Measurements from ENCODE around the gene CCRL2. TPM values are rescaled to one million over a fixed set of nuclear protein-coding genes. Genes with fewer than 3 reads are reported as not detected.

CCRL2 gene
- polyA plus RNA-seq, 4 donors, result 10.7 to 13.9 (median 12.2) TPM

DNA sequence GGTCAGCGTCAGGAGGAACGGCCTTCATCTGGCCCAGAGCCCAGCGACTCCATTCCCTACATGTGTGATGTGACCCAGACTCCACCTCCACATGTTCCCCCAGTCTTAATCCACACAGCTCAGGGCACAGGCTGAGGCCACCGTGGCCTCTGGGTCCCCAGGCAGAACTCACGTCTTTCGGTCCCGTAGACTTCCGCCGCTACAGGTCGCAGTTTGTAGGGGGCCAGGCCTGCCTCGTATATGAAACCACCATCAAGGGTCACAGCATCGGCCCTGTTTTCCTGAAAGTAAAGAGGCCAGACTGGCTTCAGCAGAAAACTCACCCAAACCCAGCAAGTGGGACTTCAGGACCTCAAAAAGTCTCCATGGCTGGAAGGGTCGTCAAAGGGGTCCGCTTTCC, 49.1 kb downstream of the CCRL2 start:
- Histone ChIP-seq H3K4me1 (ENCODE audit: control insufficient read depth in 3 of 3, insufficient read depth in 2 of 3, low read depth in 1 of 3, low read length in 2 of 3) (peaks cover 0 to 15% (median 0%) of the 10 kb centered on the region in 3 donors), H3K36me3 (ENCODE audit: control insufficient read depth in 3 of 3, insufficient read depth in 2 of 3, low read depth in 1 of 3, low read length in 3 of 3) (peaks cover 0 to 3% (median 0%) of the 10 kb centered on the region in 3 donors), H3K9me3 (ENCODE audit: control insufficient read depth in 2 of 2, insufficient read depth in 1 of 2, low read depth in 1 of 2, low read length in 1 of 2) (peaks cover 0 to 3% of the 10 kb centered on the region in 2 donors), H3K27ac (ENCODE audit: low read depth in 1 of 3, low read length in 2 of 3) (no peak overlapping the region), H3K27me3 (ENCODE audit: control insufficient read depth in 3 of 3, insufficient read depth in 3 of 3, low read length in 3 of 3) (no peaks in the 10 kb centered on the region), H3K4me3 (ENCODE audit: low read depth in 1 of 3, low read length in 3 of 3) (no peak overlapping the region)
- WGBS, 3 donors, result 88 to 97% (median 94%) methylated on average over 14 of the region's 14 CpGs
- FAIRE-seq (no peak), DNase-seq (no peak)

Other genes with a start within 250 kb of the CCRL2 start
- 1 to 10 TPM in 3 of 4 donors, under 1 TPM in 1; 0.45 to 3.6 (median 2.1) TPM for gene CCR1, start 198.9 kb upstream of the CCRL2 start, polyA plus RNA-seq
- under 1 TPM in 1 of 4 donors, not detected in 3; 0.22 TPM for gene CCR3, start 164.8 kb upstream of the CCRL2 start, polyA plus RNA-seq
- gene CCR2, start 53.1 kb upstream of the CCRL2 start, polyA plus RNA-seq, result 1 to 10 TPM in 2 of 4 donors, under 1 TPM in 1, not detected in 1; 0.87 to 1.4 (median 1.3) TPM
- 1 to 10 TPM in 1 of 4 donors, under 1 TPM in 3; 0.81 to 1.5 (median 0.92) TPM for gene CCR5, start 36.3 kb upstream of the CCRL2 start, polyA plus RNA-seq
- gene LTF, start 57.6 kb downstream of the CCRL2 start, polyA plus RNA-seq, result 1 to 10 TPM in 2 of 4 donors, under 1 TPM in 2; 0.22 to 6.0 (median 1.5) TPM
- gene RTP3, start 90.7 kb downstream of the CCRL2 start, polyA plus RNA-seq, result under 1 TPM in 1 of 4 donors, not detected in 3; 0.06 TPM
- gene LRRC2, start 159.0 kb downstream of the CCRL2 start, polyA plus RNA-seq, result under 1 TPM in 3 of 4 donors, not detected in 1; 0.22 to 0.66 (median 0.61) TPM
- not detected for gene FAM240A, start 205.3 kb downstream of the CCRL2 start, polyA plus RNA-seq

Measured in small intestine (tissue), 7 donors.